ENCODE results near the gene EGFR.

GRCh38 chr7:55260676-55261385 lies 242.0 kb downstream of the EGFR start:
- no peak for TF ChIP-seq CTCF (IDR thresholded peaks at IDR 0.05)
- TF ChIP-seq POLR2A (IDR thresholded peaks at IDR 0.05), result no peak
